H1 (cell line): ENCODE data around the gene CTBP2. TPM values are rescaled to one million over a fixed set of nuclear protein-coding genes. Genes with fewer than 3 reads are reported as not detected.

Experiments used
- CTCF ChIA-PET: fragments of 300-600 bp; sonication (Branson Sonifier 250); formaldehyde crosslinking; loops from one replicate; lab custom pipeline; 2021; ENCODE audit not compliant: partially characterized antibody; lab: Charles Lee
- POLR2A ChIA-PET: fragments of 300-600 bp; sonication (Branson Sonifier 250); formaldehyde crosslinking; loops from one replicate; lab custom pipeline; 2021; ENCODE audit warnings: inconsistent platforms; ENCODE audit not compliant: partially characterized antibody; lab: Charles Lee
- DNase-seq, 2 experiments: peaks; one replicate each; pipeline versions ENCODE4 v3.0.0 to v3.0.0-alpha.2; 2010 to 2022; ENCODE audit warnings: low spot score in 2 of 2, low read depth in 1 of 2, mixed read lengths in 1 of 2
- FAIRE-seq: peaks from 2 replicates; lab custom pipeline; 2011; peaks lifted over from hg19 to GRCh38; lab: Jason Lieb, UNC
- H2AFZ ChIP-seq: 2 replicates; pipeline ENCODE4 v1.8.1; 2012; ENCODE audit warnings: low read length, inconsistent platforms
- H2AK5ac ChIP-seq: 2 replicates; pipeline ENCODE4 v1.6.1; 2013; ENCODE audit warnings: low read depth, low read length
- H2BK120ac ChIP-seq: replicated peaks from 2 replicates; pipeline ENCODE3; 2013; ENCODE audit warnings: low read depth, low read length, inconsistent platforms
- H2BK12ac ChIP-seq: 2 replicates; pipeline ENCODE4 v1.6.1; 2013; ENCODE audit warnings: low read depth, low read length
- H2BK15ac ChIP-seq: 2 replicates; pipeline ENCODE4 v1.6.1; 2013; ENCODE audit warnings: low read length
- H2BK20ac ChIP-seq: 2 replicates; pipeline ENCODE4 v1.6.1; 2013; ENCODE audit warnings: low read length
- H2BK5ac ChIP-seq: 2 replicates; pipeline ENCODE4 v1.6.1; 2013; ENCODE audit warnings: low read depth, low read length
- H3K14ac ChIP-seq: 2 replicates; pipeline ENCODE4 v1.6.1; 2013; ENCODE audit warnings: inconsistent platforms; ENCODE audit not compliant: insufficient read length
- H3K18ac ChIP-seq: 2 replicates; pipeline ENCODE4 v1.6.1; 2013; ENCODE audit warnings: low read length; ENCODE audit errors: extremely low read depth
- H3K23ac ChIP-seq: 2 replicates; pipeline ENCODE4 v1.6.1; 2013; ENCODE audit warnings: inconsistent platforms; ENCODE audit not compliant: insufficient read length
- H3K23me2 ChIP-seq: 2 replicates; pipeline ENCODE4 v1.6.1; 2013; ENCODE audit warnings: low read depth, low read length
- H3K27ac ChIP-seq: 2 replicates; pipeline ENCODE4 v1.6.1; 2011; ENCODE audit warnings: low read depth, low read length, inconsistent platforms
- H3K27me3 ChIP-seq, 4 experiments: replicated peaks in 1 of 4; 1 replicate in 1 of 4; 2 replicates in 3 of 4; pipeline versions ENCODE4 v1.6.1 to v1.8.1; 2011 to 2013; ENCODE audit warnings: low read length in 3 of 4, mild to moderate bottlenecking in 3 of 4, inconsistent platforms in 2 of 4, mixed read lengths in 2 of 4, moderate library complexity in 1 of 4; ENCODE audit not compliant: control insufficient read depth in 3 of 4, insufficient read depth in 3 of 4; ENCODE audit errors: extremely low read depth in 1 of 4
- H3K36me3 ChIP-seq, 4 experiments: 2 replicates each; pipeline versions ENCODE4 v1.6.1 to v1.8.1; 2011 to 2013; ENCODE audit warnings: mild to moderate bottlenecking in 4 of 4, low read length in 3 of 4, moderate library complexity in 2 of 4, control low read depth in 1 of 4, inconsistent platforms in 1 of 4; ENCODE audit not compliant: insufficient read depth in 4 of 4, control insufficient read depth in 2 of 4
- H3K4ac ChIP-seq: replicated peaks from 2 replicates; pipeline ENCODE3; 2013; ENCODE audit warnings: low read length, low read depth, mixed read lengths, inconsistent platforms; ENCODE audit not compliant: insufficient read length
- H3K4me1 ChIP-seq, 4 experiments: replicated peaks in 1 of 4; 1 replicate in 1 of 4; 2 replicates in 3 of 4; pipeline versions ENCODE4 v1.6.1 to v1.8.1; 2011 to 2013; ENCODE audit warnings: low read length in 3 of 4, inconsistent platforms in 2 of 4, mixed read lengths in 1 of 4; ENCODE audit not compliant: insufficient read depth in 4 of 4, control insufficient read depth in 3 of 4
- H3K4me2 ChIP-seq, 2 experiments: 2 replicates each; pipeline versions ENCODE4 v1.6.1 to v1.8.1; 2011 to 2013; ENCODE audit warnings: low read depth in 2 of 2, low read length in 2 of 2, control low read depth in 1 of 2, inconsistent platforms in 1 of 2, mild to moderate bottlenecking in 1 of 2; ENCODE audit not compliant: insufficient read depth in 1 of 2
- H3K4me3 ChIP-seq, 4 experiments: fragments of 200-600, 300-600 bp in 1 of 4; sonication (generic), shearing (Covaris generic), sonication (Bioruptor Twin) in 1 of 4; 2 replicates each; pipeline versions ENCODE4 v1.5.1 to v1.8.1; 2011 to 2016; ENCODE audit warnings: low read length in 4 of 4, low read depth in 3 of 4, control low read depth in 2 of 4, inconsistent platforms in 2 of 4, mild to moderate bottlenecking in 2 of 4, mixed read lengths in 1 of 4, moderate library complexity in 1 of 4; ENCODE audit not compliant: insufficient read depth in 2 of 4; ENCODE audit errors: extremely low read depth in 1 of 4
- H3K56ac ChIP-seq: replicated peaks from 2 replicates; pipeline ENCODE3; 2013; ENCODE audit warnings: low read depth, mild to moderate bottlenecking, mixed read lengths, low read length, inconsistent platforms; ENCODE audit not compliant: insufficient read length
- H3K79me1 ChIP-seq: 2 replicates; pipeline ENCODE4 v1.6.1; 2013; ENCODE audit warnings: low read depth, low read length, control low read depth
- H3K79me2 ChIP-seq, 2 experiments: 2 replicates each; pipeline versions ENCODE4 v1.6.1 to v1.8.1; 2012 to 2013; ENCODE audit warnings: low read length in 2 of 2, mild to moderate bottlenecking in 2 of 2, inconsistent platforms in 1 of 2; ENCODE audit not compliant: insufficient read depth in 2 of 2, control insufficient read depth in 1 of 2
- H3K9ac ChIP-seq, 4 experiments: replicated peaks in 1 of 4; 1 replicate in 1 of 4; 2 replicates in 3 of 4; pipeline versions ENCODE4 v1.6.1 to v1.8.1; 2011 to 2013; ENCODE audit warnings: low read depth in 3 of 4, low read length in 3 of 4, control low read depth in 2 of 4, mild to moderate bottlenecking in 2 of 4, moderate library complexity in 2 of 4, inconsistent platforms in 1 of 4; ENCODE audit errors: extremely low read depth in 1 of 4
- H3K9me3 ChIP-seq, 2 experiments: 2 replicates each; pipeline versions ENCODE4 v1.6.1 to v1.8.1; 2012 to 2013; ENCODE audit warnings: mild to moderate bottlenecking in 2 of 2, moderate library complexity in 2 of 2, control low read depth in 1 of 2, inconsistent platforms in 1 of 2, low read depth in 1 of 2, low read length in 1 of 2, mixed read lengths in 1 of 2; ENCODE audit not compliant: insufficient read depth in 2 of 2
- H4K20me1 ChIP-seq, 2 experiments: replicated peaks in 1 of 2; 2 replicates each; pipeline versions ENCODE3 to v1.8.1; 2011 to 2013; ENCODE audit warnings: inconsistent platforms in 2 of 2, low read length in 2 of 2, mild to moderate bottlenecking in 1 of 2; ENCODE audit not compliant: insufficient read depth in 2 of 2, control insufficient read depth in 1 of 2
- H4K5ac ChIP-seq: 2 replicates; pipeline ENCODE4 v1.6.1; 2013; ENCODE audit warnings: low read length, low read depth, mixed read lengths, inconsistent platforms; ENCODE audit not compliant: insufficient read length
- H4K8ac ChIP-seq: 2 replicates; pipeline ENCODE4 v1.8.0; 2013; ENCODE audit warnings: mild to moderate bottlenecking, moderate library complexity, low read length, inconsistent platforms; ENCODE audit not compliant: insufficient read depth; ENCODE audit errors: extremely low read depth
- H4K91ac ChIP-seq: replicated peaks from 2 replicates; pipeline ENCODE3; 2013; ENCODE audit warnings: low read length, mixed read lengths, inconsistent platforms; ENCODE audit not compliant: insufficient read length
- CEBPB ChIP-seq: IDR thresholded peaks from 2 replicates; pipeline ENCODE4 v1.6.1; 2012; ENCODE audit warnings: low read depth, low read length
- CHD2 ChIP-seq: IDR thresholded peaks from 2 replicates; pipeline ENCODE4 v1.6.1; 2012; ENCODE audit warnings: low read length, improper control_type of control experiment
- FOSL1 ChIP-seq: IDR thresholded peaks from 2 replicates; pipeline ENCODE4 v1.6.1; 2011; ENCODE audit warnings: mild to moderate bottlenecking, low read depth, low read length, moderate library complexity; ENCODE audit not compliant: insufficient read depth
- HDAC6 ChIP-seq: IDR thresholded peaks from one replicate; pipeline ENCODE4 v1.7.1; 2012; ENCODE audit warnings: low read depth, mild to moderate bottlenecking, inconsistent platforms, low read length, moderate library complexity
- JUND ChIP-seq: IDR thresholded peaks from 2 replicates; pipeline ENCODE4 v1.6.1; 2011; ENCODE audit warnings: mild to moderate bottlenecking, improper control_type of control experiment, low read length
- KDM4A ChIP-seq: IDR thresholded peaks from one replicate; pipeline ENCODE4 v1.7.1; 2012; ENCODE audit warnings: low read depth, mild to moderate bottlenecking, moderate library complexity, low read length, inconsistent platforms; ENCODE audit not compliant: severe bottlenecking
- KDM5A ChIP-seq: fragments of 200-600 bp; IDR thresholded peaks from 2 replicates; pipeline ENCODE4 v1.7.1; 2012; ENCODE audit warnings: mild to moderate bottlenecking, low read length, inconsistent platforms, mixed read lengths
- PHF8 ChIP-seq: fragments of 200-600 bp; sonication (generic); conservative IDR thresholded peaks from 2 replicates; pipeline ENCODE4 v1.7.1; 2012; ENCODE audit warnings: low read depth, mild to moderate bottlenecking, inconsistent platforms, low read length, moderate library complexity
- RBBP5 ChIP-seq: IDR thresholded peaks from 2 replicates; pipeline ENCODE4 v1.7.1; 2012; ENCODE audit warnings: low read depth, mild to moderate bottlenecking, inconsistent platforms, low read length, moderate library complexity, borderline replicate concordance
- RNF2 ChIP-seq: fragments of 200-900, 300-1000 bp; sonication (generic); IDR thresholded peaks from 2 replicates; pipeline ENCODE4 v1.7.1; 2016; ENCODE audit warnings: borderline replicate concordance, low read depth, mild to moderate bottlenecking, antibody characterized with exemption, low read length; ENCODE audit not compliant: poor library complexity, severe bottlenecking; ENCODE audit errors: missing control alignments
- SIX5 ChIP-seq: IDR thresholded peaks from 2 replicates; pipeline ENCODE4 v1.6.1; 2011; ENCODE audit warnings: mild to moderate bottlenecking, low read depth, low read length
- SP2 ChIP-seq: IDR thresholded peaks from 2 replicates; pipeline ENCODE4 v1.6.1; 2012; ENCODE audit warnings: mild to moderate bottlenecking, low read length, inconsistent platforms
- SRF ChIP-seq: IDR thresholded peaks from 2 replicates; pipeline ENCODE4 v1.6.1; 2011; ENCODE audit warnings: mild to moderate bottlenecking, low read depth, low read length, moderate library complexity
- TAF1 ChIP-seq: IDR thresholded peaks from 2 replicates; pipeline ENCODE4 v1.6.1; 2011; ENCODE audit warnings: mild to moderate bottlenecking, low read depth, low read length
- ZNF274 ChIP-seq: IDR thresholded peaks from 2 replicates; pipeline ENCODE4 v1.7.0; 2012; ENCODE audit warnings: low read length, borderline replicate concordance; ENCODE audit errors: extremely low read depth
- WGBS, 2 experiments: shearing (Covaris generic) in 1 of 2; methylation state at CpG; one replicate each; pipeline versions ENCODE4 v1.1.6 to v1.1.7; 2013 to 2015; ENCODE audit warnings: low lambda C conversion rate in 2 of 2, mixed read lengths in 2 of 2, inconsistent platforms in 1 of 2, low coverage in 1 of 2, missing lambda C conversion rate in 1 of 2; ENCODE audit not compliant: insufficient replicate concordance in 2 of 2, insufficient coverage in 1 of 2, insufficient read length in 1 of 2; ENCODE audit errors: extremely low coverage in 1 of 2, missing lambda C conversion rate in 1 of 2; 5-methylcytosine and 5-hydroxymethylcytosine counted together
- polyA plus RNA-seq, 7 experiments: library from polyadenylated mRNA; depleted of rRNA in 3 of 7; stranded (reverse) in 5 of 7; unstranded in 2 of 7; fragments of >200 nt in 5 of 7; fragments of 200-250 nt in 2 of 7; gene quantifications; 1 replicate in 5 of 7; 2 replicates in 1 of 7; 4 replicates in 1 of 7; pipeline versions ENCODE4 v1.2.1 to v1.2.3, GENCODE V29; 2011 to 2013; ENCODE audit warnings: missing spikeins in 2 of 7, mixed read lengths in 2 of 7
- total RNA-seq: library from RNA; stranded (reverse); fragmentation: NEBNext Ultra II Directional; extraction: Animal tissue kit (Norgen Biotek cat#: 25700); gene quantifications from 2 replicates; pipeline ENCODE4 v1.2.1, GENCODE V29; 2021

The CTBP2 gene
- total and polyA plus RNA-seq, 2 of the 8 experiments (the other 6 are each of a cell fraction or from before 2014, with no cell fraction given): 208 to 221 TPM

GRCh38 chr10:125200396-125200795 is 40.0 kb upstream of the CTBP2 start:
- Histone ChIP-seq H3K79me1 (no peaks in the 10 kb centered on the region), H3K14ac (no peak overlapping the region), H3K9me3 (no peaks in the 10 kb centered on the region), H4K5ac (no peak overlapping the region), H3K79me2 (no peaks in the 10 kb centered on the region), H2BK5ac (no peak overlapping the region), H3K9ac (no peak overlapping the region), H4K20me1 (no peaks in the 10 kb centered on the region), H2AK5ac (no peak overlapping the region), H3K27me3 (no peaks in the 10 kb centered on the region), H3K18ac (no peak overlapping the region), H3K56ac (no peak overlapping the region), H3K4me3 (no peak overlapping the region), H2AFZ (no peak overlapping the region), H2BK15ac (no peak overlapping the region), H3K4me1 (no peaks in the 10 kb centered on the region; a peak in 1 of 7 replicates), H2BK120ac (no peak overlapping the region), H3K23ac (no peak overlapping the region), H2BK20ac (no peak overlapping the region), H3K4ac (no peak overlapping the region), H3K4me2 (no peak overlapping the region), H3K27ac (no peak overlapping the region), H4K91ac (no peak overlapping the region), H2BK12ac (no peak overlapping the region), H4K8ac (no peak overlapping the region), H3K23me2 (no peaks in the 10 kb centered on the region), H3K36me3 (no peaks in the 10 kb centered on the region)
- FAIRE-seq (no peak), DNase-seq (no peak)
- WGBS, 2 experiments: 74% methylated on average over 3 of the region's 3 CpGs; no CpG with 5 or more reads in 1 of the 2 experiments
- CTCF ChIA-PET: interaction anchor here (1.1 kb wide), 1 partner anchor 12 kb away, joined by 3 read pairs; no protein-coding TSS in a partner anchor
- POLR2A ChIA-PET: no interaction called here
- TF ChIP-seq RBBP5: no peak
- no peak for TF ChIP-seq JUND
- no peak for TF ChIP-seq SIX5
- no peak for TF ChIP-seq CEBPB
- TF ChIP-seq KDM4A: no peak
- no peak for TF ChIP-seq ZNF274
- no peak for TF ChIP-seq SP2
- no peak for TF ChIP-seq RNF2
- TF ChIP-seq HDAC6: no peak
- no peak for TF ChIP-seq TAF1
- TF ChIP-seq PHF8: no peak
- no peak for TF ChIP-seq SRF
- TF ChIP-seq FOSL1: no peak
- no peak for TF ChIP-seq CHD2
- TF ChIP-seq KDM5A: no peak
